ENCODE data around the gene PTGR3.

The PTGR3 gene

GRCh38 chr18:75160364-75160763 lies 48.6 kb downstream of the PTGR3 start:
- DNase-seq (ENCODE audit: extremely low read depth, low read depth), result no peak
- TF ChIP-seq CTCF (IDR thresholded peaks at IDR 0.05; ENCODE audit: low read depth, low read length), result no peak

- no peak for DNase-seq (ENCODE audit: extremely low read depth, low read depth)
- TF ChIP-seq CTCF (IDR thresholded peaks at IDR 0.05; ENCODE audit: low read depth, low read length), result no peak
These were observed 49.1 kb downstream of the PTGR3 start for GRCh38 chr18:75159646-75160356.

- TF ChIP-seq CTCF (IDR thresholded peaks at IDR 0.05; ENCODE audit: low read depth, low read length), result no peak
- no peak for DNase-seq (ENCODE audit: extremely low read depth, low read depth)
These were observed 49.8 kb downstream of the PTGR3 start for GRCh38 chr18:75159238-75159518.

All from AG09319 (cell line).